MM.1S (cell line): Measurements from ENCODE around the gene TOR1AIP2.

Experiments
- CTCF ChIP-seq: fragments of 300-600 bp; sonication (generic); IDR thresholded peaks from 2 replicates; pipeline ENCODE4 v1.5.1; 2016; ENCODE audit warnings: antibody characterized with exemption, low read length, mixed read lengths
- EZH2phosphoT487 ChIP-seq: fragments of 300-600 bp; sonication (generic); IDR thresholded peaks from 2 replicates; pipeline ENCODE4 v1.6.1; 2018; ENCODE audit warnings: antibody characterized with exemption, low read length

DNA sequence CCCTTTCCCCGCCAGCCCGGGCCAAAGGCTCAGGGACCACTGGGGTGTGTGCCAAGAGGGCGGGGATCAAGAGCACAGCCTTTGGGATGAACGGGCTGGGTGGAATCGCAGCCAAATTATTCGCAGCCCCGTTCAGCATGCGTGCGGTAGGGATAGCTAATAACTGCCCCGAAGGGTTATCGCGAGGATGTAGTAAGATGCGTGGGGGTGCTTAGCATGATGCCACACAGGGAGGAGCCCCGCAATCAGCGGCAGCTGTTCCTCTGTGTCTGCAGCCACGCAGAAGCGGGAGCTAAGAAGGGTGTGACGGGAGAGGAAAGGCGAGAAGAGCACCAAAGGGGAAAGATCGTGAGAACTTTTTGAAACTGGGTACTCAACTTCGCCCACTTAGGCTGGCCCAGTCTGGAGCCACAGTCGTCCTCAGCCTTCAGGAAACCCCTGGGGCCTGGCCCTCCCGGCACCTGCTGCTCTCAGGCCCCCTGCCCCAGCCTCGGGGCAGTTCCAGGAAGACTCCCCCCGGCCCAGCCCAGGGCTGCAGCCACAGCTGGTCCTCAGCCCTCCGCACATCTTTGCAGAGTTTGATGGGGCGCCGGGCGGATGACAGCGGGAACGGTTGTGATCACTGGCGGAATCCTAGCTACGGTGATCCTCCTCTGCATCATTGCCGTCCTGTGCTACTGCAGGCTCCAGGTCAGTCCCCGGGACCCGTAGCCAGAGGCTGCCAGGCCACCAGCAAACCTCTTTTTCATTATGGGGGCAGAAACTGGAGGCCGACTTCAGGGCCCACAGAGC, 64.9 kb downstream of the TOR1AIP2 start:
- TF ChIP-seq CTCF (no peak), EZH2phosphoT487 (no peak)
